Keratinocyte (primary cell): Measurements from ENCODE around the gene BCAP31. TPM values are rescaled to one million over a fixed set of nuclear protein-coding genes. Genes with fewer than 3 reads are reported as not detected.
"Not testable (repeated sequence)": the region's sequence is repeated elsewhere in the genome, so short reads cannot be mapped to it uniquely, and the experiment has no call there.

Source experiments
- DNase-seq: peaks from one replicate; pipeline ENCODE4 v3.0.0-alpha.2; 2011; ENCODE audit warnings: low read depth, missing footprints, low spot score
- FAIRE-seq: peaks from 2 replicates; lab custom pipeline; 2011; peaks lifted over from hg19 to GRCh38; lab: Jason Lieb, UNC
- H2AFZ ChIP-seq: 2 replicates; pipeline ENCODE4 v1.6.0; 2012; ENCODE audit warnings: low read length, control low read depth, inconsistent platforms; ENCODE audit not compliant: control insufficient read depth
- H3K27ac ChIP-seq: 2 replicates; pipeline ENCODE4 v1.5.1; 2011; ENCODE audit warnings: low read length; ENCODE audit not compliant: control insufficient read depth, insufficient read depth
- H3K27me3 ChIP-seq: 3 replicates; pipeline ENCODE4 v1.6.0; 2011; ENCODE audit warnings: low read length; ENCODE audit not compliant: control insufficient read depth, insufficient read depth; ENCODE audit errors: extremely low read depth
- H3K36me3 ChIP-seq, 2 experiments: 2 replicates in 1 of 2; 3 replicates in 1 of 2; pipeline ENCODE4 v1.5.1; 2011; ENCODE audit warnings: low read length in 2 of 2, mild to moderate bottlenecking in 1 of 2; ENCODE audit not compliant: control insufficient read depth in 2 of 2, insufficient read depth in 2 of 2; ENCODE audit errors: extremely low read depth in 1 of 2
- H3K4me1 ChIP-seq: 3 replicates; pipeline ENCODE4 v1.5.1; 2011; ENCODE audit warnings: low read length; ENCODE audit not compliant: control insufficient read depth, insufficient read depth; ENCODE audit errors: extremely low read depth
- H3K4me2 ChIP-seq: 3 replicates; pipeline ENCODE4 v1.6.0; 2011; ENCODE audit warnings: low read depth, low read length; ENCODE audit not compliant: control insufficient read depth, insufficient read depth; ENCODE audit errors: extremely low read depth
- H3K4me3 ChIP-seq, 3 experiments: fragments of 200-600 bp in 1 of 3; sonication (generic) in 1 of 3; 2 replicates in 2 of 3; 3 replicates in 1 of 3; pipeline ENCODE4 v1.5.1; 2011 to 2016; ENCODE audit warnings: low read length in 3 of 3, mild to moderate bottlenecking in 3 of 3, control low read depth in 2 of 3, inconsistent platforms in 1 of 3, low read depth in 1 of 3, mixed read lengths in 1 of 3, mixed run types in 1 of 3, moderate library complexity in 1 of 3; ENCODE audit not compliant: control insufficient read depth in 2 of 3, insufficient read depth in 2 of 3; ENCODE audit errors: extremely low read depth in 1 of 3
- H3K79me2 ChIP-seq: 2 replicates; pipeline ENCODE4 v1.6.0; 2012; ENCODE audit warnings: low read length; ENCODE audit not compliant: control insufficient read depth, insufficient read depth
- H3K9ac ChIP-seq: 3 replicates; pipeline ENCODE4 v1.6.0; 2011; ENCODE audit warnings: low read length; ENCODE audit not compliant: control insufficient read depth, insufficient read depth; ENCODE audit errors: extremely low read depth
- H3K9me1 ChIP-seq: 3 replicates; pipeline ENCODE4 v1.6.0; 2011; ENCODE audit warnings: low read length; ENCODE audit not compliant: control insufficient read depth, insufficient read depth; ENCODE audit errors: extremely low read depth
- H3K9me3 ChIP-seq: 2 replicates; pipeline ENCODE4 v1.5.1; 2012; ENCODE audit warnings: low read depth, low read length; ENCODE audit not compliant: control insufficient read depth
- H4K20me1 ChIP-seq: 3 replicates; pipeline ENCODE4 v1.6.0; 2011; ENCODE audit warnings: low read length; ENCODE audit not compliant: control insufficient read depth, insufficient read depth; ENCODE audit errors: extremely low read depth
- CTCF ChIP-seq, 3 experiments: IDR thresholded peaks in 1 of 3; conservative IDR thresholded peaks in 1 of 3; optimal IDR thresholded peaks in 1 of 3; 2 replicates in 2 of 3; 3 replicates in 1 of 3; pipeline versions ENCODE3 to v1.5.1; 2011; ENCODE audit warnings: low read length in 3 of 3, mild to moderate bottlenecking in 3 of 3, moderate library complexity in 2 of 3, control low read depth in 1 of 3, inconsistent platforms in 1 of 3; ENCODE audit not compliant: insufficient read depth in 2 of 3; ENCODE audit errors: extremely low read depth in 1 of 3
- EZH2 ChIP-seq: IDR thresholded peaks from one replicate; pipeline ENCODE4 v1.6.1; 2012; ENCODE audit warnings: inconsistent platforms, mild to moderate bottlenecking, low read length, moderate library complexity
- dilution Hi-C: fragments of 300-500 bp; cut with MboI; formaldehyde crosslinking; loops from one replicate; pipeline ENCODE4 v1.7.0; 2020; ENCODE audit warnings: low sequenced_read_pairs; ENCODE audit not compliant: extremely low pct_ligation_motif_present
- polyA plus RNA-seq, 5 experiments: library from polyadenylated mRNA; depleted of rRNA in 3 of 5; stranded (reverse) in 3 of 5; stranded (forward) in 1 of 5; unstranded in 1 of 5; fragments of >200 nt; gene quantifications; 1 replicate in 1 of 5; 2 replicates in 3 of 5; 3 replicates in 1 of 5; pipeline versions ENCODE4 v1.2.1 to v1.2.3, GENCODE V29; 2011 to 2012; ENCODE audit warnings: missing spikeins in 2 of 5, low read depth in 1 of 5, low replicate concordance in 1 of 5

Gene BCAP31
- polyA plus RNA-seq, 1 donor (not counting 4 experiments of a cell fraction or from before 2014, with no cell fraction given) = 262 TPM

DNA sequence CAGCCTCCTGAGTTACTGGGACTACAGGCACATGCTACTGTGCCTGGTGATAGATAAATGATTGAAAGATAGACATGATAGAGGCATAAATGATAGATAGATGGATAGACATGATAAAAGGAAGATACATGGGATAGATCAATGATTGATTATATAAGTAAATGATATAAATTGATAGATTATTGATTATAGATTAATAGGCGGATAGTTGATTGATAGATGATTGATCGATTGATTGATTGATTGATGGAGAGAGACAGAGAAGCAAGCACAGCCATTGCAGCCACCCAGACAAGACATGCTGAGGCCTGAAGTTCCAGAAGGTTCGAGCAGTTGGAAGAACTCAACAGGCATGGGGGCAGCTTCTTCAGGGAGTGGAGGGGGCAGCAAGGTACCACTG is 22.2 kb upstream of the BCAP31 start:
- dilution Hi-C loops = no loop called here
- Histone ChIP-seq H3K9me1 (no peaks in the 10 kb centered on the region), H3K79me2 (no peaks in the 10 kb centered on the region), H3K36me3 (no peaks in the 10 kb centered on the region), H3K4me1 (peaks cover 4% of the 10 kb centered on the region), H3K4me3 (no peak overlapping the region), H2AFZ (no peak overlapping the region), H3K4me2 (no peak overlapping the region), H3K27ac (no peak overlapping the region), H3K9ac (no peak overlapping the region), H3K27me3 (no peaks in the 10 kb centered on the region), H3K9me3 (no peaks in the 10 kb centered on the region), H4K20me1 (no peaks in the 10 kb centered on the region)
- DNase-seq = no peak
- TF ChIP-seq CTCF (optimal IDR thresholded peaks at IDR 0.05 in 1 of 3, IDR thresholded peaks at IDR 0.05 in 1 of 3, conservative IDR thresholded peaks at IDR 0.05 in 1 of 3; ENCODE audit: extremely low read depth in 1 of 3, insufficient read depth in 2 of 3, low read length in 3 of 3) (no peak), EZH2 (no peak)
- no peak for FAIRE-seq

- H3K4me1 ChIP-seq, H3K9me3 ChIP-seq, H2AFZ ChIP-seq, dilution Hi-C loops, H3K27me3 ChIP-seq, FAIRE-seq, H3K27ac ChIP-seq, H3K79me2 ChIP-seq, H3K36me3 ChIP-seq, H3K4me3 ChIP-seq, H4K20me1 ChIP-seq, H3K9me1 ChIP-seq, H3K4me2 ChIP-seq, H3K9ac ChIP-seq, DNase-seq: not testable (repeated sequence)
These were observed 20.9 kb upstream of the BCAP31 start for GRCh38 chrX:153745067-153745433.
